ENCODE measurements around the gene UBE2J2.

DNA sequence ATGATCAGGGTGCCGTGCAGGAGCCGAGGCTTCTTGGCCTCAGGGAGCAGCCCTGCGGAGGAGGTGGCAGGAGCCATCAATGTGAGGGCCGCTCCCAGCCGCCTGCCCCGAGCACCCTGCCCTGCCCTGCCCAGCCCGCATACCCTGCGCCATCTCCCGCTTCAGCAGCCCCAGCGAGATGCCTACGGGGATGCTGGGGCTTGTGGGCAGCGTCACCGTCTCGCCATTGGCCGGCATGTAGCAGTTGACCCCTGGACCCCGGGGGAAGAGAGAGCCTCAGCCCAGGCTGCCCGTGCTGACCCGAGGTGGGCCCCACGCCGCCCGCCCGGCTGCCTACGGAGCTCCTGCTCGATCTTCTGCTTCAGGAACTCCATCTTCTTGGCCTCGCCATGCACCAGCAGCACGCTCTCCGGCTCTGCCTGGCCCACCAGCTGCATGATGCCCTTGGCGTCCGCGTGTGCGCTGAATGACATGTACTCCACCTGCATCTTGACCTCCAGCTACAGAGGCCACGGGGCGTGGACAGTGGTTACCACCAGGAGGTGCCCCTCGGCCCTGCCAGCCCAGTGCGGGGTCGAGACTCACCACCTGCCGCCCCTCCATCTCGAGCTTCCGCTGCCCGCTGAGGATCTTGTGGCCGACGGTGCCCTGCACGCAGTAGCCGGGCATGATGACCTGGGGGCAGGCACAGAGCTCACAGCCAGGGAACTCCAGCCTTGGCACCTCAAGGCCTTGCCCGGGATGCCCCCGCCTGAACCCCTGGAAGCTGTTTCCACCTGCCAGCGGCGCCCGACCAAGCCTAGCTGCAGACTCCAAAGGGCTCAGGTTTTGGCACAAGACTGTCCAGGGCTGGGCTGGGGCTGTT, 39.0 kb upstream of the UBE2J2 start:
- TF ChIP-seq CTCF (IDR thresholded peaks at IDR 0.05; ENCODE audit: low read depth, low read length, poor library complexity, severe bottlenecking) (no peak), EZH2phosphoT487 (IDR thresholded peaks at IDR 0.05; ENCODE audit: borderline replicate concordance, low read length) (no peak)
